EH (cell line): ENCODE measurements around the gene FAM131A.

Experiments used
- DNase-seq: peaks from one replicate; pipeline ENCODE4 v3.0.0-alpha.2; 2015; ENCODE audit warnings: low read depth

The FAM131A gene

DNA sequence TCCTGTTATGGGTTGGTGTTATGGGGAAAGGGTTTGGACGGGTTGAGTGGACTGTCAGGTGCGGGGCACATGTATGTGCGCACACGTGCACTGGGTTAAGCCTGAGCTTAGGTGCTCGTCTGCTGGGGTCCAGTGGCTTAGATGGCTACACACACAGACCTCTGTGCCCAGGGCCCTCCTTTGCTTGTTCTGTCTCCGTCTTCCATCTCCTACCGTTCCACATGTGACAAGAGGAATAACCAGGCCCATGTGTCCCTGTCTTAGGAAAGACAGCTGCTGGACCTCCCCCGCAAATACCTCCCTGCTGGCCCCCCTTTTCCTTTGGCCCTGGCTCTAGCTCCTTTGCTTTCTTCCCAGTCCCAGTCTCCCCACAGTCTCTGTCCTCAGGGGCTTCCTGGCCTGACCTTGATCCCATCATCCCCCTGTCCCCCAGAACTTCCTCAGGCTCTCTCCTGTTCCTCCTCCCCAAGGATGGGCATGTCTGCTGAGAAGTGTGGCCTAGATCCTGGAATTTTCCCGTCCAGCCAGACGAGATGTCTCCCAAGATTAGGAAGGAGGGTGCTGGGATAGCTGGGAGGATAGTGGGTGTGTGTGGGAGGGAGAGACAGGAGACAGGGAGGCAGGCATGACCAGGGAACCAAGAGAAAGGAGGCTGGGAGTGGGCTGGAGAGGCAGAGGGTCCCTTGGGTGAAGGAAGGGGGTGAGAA is 41.4 kb downstream of the FAM131A start:
- DNase-seq, result peak; percentile 62

DNA sequence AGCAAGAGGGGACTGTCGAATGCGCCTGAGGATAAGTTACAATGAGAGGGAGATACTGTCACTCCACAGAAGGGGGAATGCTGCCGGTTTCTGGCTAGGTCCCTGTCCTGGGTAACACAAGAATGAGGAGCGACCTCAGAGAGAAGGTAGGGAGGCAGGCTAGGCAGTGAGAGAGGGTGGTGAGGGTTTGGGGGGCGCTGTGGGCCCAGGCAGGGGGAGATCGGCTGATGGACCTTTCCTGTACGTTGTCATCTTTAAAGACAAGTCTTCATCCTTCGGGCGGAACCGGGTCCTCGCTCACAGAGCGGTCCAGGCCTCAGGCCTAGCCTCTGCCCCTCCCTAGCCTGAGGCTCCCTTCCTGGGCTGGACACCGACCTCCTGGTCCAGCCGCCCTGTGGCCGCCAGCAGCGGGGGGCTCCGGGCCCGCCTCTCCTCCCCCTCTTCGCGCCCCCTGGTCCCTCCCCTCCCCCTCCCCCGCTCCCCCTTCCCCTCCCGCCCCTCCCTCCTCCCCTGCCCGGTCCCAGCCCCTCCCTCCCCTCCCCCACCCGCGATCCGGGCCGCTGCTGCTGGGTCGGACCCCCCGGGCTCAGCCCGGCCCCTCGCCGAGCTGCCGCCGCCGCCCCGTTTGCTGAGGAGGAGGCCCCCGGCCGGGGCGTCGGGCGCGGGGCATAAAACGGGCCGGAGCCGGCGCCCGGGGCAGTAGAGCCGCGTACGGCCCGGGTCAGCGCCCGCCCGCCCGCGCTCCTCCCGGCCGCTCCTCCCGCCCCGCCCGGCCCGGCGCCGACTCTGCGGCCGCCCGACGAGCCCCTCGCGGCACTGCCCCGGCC is 42.2 kb downstream of the FAM131A start, which contains the start of gene CHRD:
Gene CHRD (plus strand): TSS at position 697 of the 827 bp plus-strand sequence. CDS start 265 bp downstream, outside the sequence.
- no peak for DNase-seq

DNA sequence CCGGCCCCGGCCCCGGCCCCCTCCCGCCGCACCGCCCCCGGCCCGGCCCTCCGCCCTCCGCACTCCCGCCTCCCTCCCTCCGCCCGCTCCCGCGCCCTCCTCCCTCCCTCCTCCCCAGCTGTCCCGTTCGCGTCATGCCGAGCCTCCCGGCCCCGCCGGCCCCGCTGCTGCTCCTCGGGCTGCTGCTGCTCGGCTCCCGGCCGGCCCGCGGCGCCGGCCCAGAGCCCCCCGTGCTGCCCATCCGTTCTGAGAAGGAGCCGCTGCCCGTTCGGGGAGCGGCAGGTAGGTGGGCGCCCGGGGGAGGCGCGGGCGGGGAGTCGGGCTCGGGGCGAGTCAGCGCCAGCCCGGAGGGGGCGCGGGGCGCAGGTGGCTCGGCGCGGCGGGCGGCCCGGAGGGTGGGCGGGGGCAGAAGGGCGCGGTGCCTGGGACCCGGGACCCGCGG is 42.8 kb downstream of the FAM131A start:
- peak; percentile 61 for DNase-seq

DNA sequence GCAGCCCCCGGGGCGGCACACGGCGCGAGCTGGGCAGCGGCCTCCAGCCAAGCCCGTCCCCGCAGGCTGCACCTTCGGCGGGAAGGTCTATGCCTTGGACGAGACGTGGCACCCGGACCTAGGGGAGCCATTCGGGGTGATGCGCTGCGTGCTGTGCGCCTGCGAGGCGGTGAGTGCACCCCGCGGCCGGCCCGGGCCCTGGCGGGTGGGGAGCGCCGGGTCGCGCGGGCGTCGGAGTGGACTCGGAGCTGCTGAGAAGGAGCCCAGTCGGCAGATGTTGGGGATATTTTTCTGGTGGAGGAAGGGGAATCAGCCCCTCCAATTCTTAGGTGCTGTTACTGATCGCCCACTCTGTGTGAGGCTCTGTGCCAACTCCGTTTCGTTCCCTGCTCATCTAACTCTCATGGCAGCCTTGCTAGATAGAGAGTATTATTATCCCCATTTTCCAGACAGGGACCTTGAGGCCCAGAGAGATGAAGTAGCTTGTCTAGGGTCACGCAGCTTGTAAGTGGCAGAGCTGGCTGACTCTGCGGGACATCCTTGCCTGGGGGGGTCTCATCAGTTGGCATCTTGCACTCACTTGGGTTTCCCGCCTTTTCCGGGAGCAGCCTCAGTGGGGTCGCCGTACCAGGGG is 43.3 kb downstream of the FAM131A start:
- no peak for DNase-seq

DNA sequence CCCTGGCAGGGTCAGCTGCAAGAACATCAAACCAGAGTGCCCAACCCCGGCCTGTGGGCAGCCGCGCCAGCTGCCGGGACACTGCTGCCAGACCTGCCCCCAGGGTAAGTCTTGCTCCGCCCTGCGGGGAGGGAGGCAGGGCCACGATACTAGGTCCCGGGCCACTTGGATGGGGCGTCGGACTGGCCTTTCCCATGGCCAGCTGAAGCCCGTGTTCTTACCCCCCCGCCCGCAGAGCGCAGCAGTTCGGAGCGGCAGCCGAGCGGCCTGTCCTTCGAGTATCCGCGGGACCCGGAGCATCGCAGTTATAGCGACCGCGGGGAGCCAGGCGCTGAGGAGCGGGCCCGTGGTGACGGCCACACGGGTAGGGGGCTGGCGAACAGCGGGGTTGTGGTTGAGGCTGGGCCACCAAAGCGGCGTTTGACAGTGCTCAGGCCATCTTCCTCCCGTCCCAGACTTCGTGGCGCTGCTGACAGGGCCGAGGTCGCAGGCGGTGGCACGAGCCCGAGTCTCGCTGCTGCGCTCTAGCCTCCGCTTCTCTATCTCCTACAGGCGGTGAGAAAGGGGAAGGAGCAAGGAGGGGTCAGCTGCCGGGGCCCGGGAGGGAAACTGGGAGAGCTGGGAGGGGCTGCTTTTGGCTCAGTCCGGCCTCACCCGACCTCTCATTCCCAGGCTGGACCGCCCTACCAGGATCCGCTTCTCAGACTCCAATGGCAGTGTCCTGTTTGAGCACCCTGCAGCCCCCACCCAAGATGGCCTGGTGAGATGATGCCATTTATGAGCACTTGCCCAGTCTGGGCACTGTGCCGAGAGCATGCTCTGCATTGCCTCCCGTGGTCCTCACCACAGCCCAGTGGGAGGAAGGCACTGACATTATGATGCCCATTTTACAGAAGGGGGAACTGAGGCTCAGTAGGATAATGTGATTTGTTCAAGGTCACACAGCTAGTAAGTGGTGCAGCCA is 44.1 kb downstream of the FAM131A start:
- DNase-seq, result no peak

DNA sequence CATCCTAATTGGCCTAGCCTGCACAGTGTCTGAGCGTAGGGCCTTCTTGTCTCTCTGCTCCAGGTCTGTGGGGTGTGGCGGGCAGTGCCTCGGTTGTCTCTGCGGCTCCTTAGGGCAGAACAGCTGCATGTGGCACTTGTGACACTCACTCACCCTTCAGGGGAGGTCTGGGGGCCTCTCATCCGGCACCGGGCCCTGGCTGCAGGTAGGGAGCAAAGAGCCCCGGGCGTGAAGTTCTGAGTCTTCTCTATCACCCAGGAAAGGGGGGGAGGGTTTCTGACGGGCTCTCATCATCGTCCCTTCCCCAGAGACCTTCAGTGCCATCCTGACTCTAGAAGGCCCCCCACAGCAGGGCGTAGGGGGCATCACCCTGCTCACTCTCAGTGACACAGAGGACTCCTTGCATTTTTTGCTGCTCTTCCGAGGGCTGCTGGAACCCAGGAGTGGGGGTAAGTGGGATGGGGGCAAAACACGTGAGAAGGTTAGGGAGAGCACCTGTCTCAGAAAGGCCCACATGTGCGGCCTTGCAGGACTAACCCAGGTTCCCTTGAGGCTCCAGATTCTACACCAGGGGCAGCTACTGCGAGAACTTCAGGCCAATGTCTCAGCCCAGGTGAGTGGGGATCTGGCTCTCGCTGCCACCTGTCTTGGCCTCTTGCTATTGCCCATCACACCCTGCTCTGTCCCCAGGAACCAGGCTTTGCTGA is 45.1 kb downstream of the FAM131A start:
- no peak for DNase-seq

DNA sequence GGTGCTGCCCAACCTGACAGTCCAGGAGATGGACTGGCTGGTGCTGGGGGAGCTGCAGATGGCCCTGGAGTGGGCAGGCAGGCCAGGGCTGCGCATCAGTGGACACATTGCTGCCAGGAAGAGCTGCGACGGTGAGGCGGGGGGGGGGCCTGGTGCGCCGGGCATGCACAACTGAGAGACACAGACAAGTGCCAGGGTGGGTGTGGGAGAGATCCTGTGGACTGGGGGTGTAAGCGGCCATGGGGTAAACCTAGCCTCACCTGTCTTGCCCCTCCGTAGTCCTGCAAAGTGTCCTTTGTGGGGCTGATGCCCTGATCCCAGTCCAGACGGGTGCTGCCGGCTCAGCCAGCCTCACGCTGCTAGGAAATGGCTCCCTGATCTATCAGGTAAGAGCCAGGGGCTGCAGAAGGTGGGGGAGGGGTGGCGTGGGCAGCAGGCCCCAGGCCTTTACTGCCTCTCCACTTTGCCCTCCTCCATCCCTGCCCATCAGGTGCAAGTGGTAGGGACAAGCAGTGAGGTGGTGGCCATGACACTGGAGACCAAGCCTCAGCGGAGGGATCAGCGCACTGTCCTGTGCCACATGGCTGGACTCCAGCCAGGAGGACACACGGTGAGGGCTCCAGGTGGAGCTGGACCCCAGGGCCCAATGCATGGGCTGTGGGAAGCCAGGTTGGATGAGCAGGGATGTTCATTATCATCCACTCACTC is 45.8 kb downstream of the FAM131A start:
- no peak for DNase-seq

DNA sequence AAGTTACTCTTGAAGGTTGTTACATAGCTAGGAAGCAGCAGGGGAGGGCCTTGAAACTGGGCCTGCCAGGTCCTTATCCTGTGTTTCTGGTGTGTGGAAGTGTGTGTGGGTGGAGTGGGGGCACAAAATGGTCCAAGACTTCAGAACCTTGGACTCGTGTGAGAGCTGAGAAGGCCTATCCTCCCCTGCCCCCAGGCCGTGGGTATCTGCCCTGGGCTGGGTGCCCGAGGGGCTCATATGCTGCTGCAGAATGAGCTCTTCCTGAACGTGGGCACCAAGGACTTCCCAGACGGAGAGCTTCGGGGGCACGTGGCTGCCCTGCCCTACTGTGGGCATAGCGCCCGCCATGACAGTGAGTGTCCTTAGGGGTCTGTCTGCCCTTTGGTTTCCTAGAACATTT is 46.9 kb downstream of the FAM131A start:
- no peak for DNase-seq

DNA sequence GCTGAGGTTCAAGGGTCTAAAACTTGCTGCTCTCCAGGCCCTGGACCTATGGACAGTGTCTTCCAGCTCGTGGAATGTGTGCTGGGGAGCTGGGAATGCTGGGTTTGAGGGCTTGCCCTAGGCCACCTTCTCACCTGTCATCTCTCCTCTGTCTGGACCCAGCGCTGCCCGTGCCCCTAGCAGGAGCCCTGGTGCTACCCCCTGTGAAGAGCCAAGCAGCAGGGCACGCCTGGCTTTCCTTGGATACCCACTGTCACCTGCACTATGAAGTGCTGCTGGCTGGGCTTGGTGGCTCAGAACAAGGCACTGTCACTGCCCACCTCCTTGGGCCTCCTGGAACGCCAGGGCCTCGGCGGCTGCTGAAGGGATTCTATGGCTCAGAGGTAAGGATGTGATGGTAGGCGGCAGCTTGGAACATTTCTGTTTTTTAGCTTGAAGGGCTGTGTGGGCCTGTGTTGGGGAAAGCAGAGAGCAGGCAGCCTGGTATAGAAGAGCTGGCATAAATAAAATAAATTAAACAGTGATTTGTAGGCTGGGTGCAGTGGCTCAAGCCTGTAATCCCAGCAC is 47.5 kb downstream of the FAM131A start:
- DNase-seq, result no peak

DNA sequence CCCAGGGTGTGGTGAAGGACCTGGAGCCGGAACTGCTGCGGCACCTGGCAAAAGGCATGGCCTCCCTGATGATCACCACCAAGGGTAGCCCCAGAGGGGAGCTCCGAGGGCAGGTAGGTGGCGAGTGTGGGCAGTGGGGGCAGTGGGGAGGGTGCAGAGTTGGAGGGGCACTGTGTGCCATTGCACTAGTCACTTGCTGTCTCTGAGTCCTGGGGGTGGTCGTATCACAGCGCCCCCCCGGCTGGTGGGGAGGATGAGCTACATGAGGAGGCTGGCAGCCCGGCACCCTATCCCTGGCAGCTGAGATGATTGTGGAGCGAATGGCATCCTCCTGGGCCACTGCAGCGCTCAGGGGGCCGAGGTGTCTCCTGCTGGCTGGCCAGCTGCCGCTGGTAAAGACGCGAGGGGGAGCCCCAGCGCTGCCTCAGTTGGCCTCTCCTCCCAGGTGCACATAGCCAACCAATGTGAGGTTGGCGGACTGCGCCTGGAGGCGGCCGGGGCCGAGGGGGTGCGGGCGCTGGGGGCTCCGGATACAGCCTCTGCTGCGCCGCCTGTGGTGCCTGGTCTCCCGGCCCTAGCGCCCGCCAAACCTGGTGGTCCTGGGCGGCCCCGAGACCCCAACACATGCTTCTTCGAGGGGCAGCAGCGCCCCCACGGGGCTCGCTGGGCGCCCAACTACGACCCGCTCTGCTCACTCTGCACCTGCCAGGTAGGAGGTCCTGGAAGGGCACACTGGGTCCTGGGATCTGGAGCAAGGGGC is 48.8 kb downstream of the FAM131A start:
- no peak for DNase-seq

DNA sequence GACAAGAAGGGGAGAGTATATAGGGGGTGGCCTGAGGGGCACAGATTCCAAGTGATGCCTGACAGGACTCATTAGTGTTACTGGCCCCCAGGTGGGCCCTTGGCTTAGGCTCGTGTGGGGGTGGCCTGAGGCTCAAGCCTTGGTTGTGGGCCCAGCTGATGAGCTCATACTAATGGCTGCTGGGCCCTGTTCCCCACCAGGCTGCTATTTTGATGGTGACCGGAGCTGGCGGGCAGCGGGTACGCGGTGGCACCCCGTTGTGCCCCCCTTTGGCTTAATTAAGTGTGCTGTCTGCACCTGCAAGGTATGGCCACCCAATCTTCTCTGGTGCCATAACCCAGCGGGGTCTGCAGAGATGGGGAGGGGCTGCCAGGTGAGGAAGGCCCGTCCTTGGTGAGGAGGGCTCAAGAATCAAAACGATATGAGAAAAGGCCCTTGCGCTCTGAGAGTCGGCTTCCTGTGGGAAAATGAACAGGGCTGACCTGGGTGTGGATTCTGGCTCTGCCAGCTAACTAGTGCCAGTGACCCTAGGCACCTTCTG is 49.8 kb downstream of the FAM131A start:
- no peak for DNase-seq

DNA sequence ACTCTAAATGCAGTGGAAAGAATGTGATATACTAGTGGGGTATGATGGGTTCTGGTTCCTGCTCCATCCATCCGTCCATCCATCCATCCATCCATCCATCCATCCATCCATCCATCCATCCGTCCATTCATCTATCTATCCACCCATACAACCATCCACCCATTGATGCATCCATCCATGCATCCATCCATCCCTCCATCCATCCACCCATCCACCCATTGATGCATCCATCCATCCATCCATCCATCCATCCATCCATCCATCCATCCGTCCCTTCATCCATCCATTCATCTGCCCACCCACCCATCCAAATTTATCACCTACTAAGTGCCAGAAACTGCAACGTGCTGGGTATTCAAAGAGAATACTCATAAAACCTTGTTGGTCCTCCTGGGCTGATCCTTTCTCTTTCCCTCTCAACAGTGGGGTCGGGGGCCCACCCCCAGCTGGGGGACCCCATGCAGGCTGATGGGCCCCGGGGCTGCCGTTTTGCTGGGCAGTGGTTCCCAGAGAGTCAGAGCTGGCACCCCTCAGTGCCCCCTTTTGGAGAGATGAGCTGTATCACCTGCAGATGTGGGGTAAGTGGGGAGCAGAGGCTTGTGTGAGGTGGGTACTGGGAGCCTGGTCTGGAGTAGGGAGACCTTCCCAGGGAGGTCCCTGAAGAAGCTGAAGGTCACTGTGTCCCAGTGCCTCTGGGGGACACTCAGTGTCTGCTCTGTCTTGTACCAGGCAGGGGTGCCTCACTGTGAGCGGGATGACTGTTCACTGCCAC is 51.0 kb downstream of the FAM131A start:
- DNase-seq, result no peak

DNA sequence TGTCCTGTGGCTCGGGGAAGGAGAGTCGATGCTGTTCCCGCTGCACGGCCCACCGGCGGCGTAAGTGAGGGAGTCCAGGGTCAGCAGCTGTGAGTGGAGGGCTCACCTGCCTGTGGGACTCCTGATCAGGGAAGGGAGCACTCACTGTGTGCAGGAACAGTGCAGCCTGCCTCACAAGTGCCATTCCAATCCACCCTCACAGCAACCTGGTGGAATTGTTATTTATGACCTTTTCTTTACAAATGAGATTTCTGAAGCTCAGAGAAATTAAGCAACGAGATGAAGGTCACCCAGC is 51.5 kb downstream of the FAM131A start:
- DNase-seq, result no peak

DNA sequence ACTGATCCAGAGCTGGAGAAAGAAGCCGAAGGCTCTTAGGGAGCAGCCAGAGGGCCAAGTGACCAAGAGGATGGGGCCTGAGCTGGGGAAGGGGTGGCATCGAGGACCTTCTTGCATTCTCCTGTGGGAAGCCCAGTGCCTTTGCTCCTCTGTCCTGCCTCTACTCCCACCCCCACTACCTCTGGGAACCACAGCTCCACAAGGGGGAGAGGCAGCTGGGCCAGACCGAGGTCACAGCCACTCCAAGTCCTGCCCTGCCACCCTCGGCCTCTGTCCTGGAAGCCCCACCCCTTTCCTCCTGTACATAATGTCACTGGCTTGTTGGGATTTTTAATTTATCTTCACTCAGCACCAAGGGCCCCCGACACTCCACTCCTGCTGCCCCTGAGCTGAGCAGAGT is 52.0 kb downstream of the FAM131A start:
- no peak for DNase-seq

DNA sequence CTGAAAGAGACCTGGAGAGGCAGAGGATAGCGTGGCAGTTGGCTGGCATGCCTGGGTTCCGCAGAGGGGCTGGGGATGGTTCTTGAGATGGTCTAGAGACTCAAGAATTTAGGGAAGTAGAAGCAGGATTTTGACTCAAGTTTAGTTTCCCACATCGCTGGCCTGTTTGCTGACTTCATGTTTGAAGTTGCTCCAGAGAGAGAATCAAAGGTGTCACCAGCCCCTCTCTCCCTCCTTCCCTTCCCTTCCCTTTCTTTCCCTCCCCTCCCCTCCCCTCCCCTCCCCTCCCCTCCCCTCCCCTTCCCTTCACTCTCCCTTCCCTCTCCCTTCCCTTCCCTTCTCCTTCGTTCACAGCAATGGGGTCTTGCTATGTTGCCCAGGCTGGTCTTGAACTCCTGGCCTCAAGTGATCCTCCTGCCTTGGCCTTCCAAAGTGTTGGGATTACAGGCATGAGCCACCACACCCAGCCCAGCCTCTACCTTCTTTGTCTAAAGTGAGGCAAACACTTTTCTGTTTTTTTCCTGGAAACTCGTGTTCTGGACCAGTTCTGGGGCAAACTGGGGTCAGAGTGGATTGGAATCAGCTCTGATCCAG is 52.6 kb downstream of the FAM131A start:
- DNase-seq, result no peak

DNA sequence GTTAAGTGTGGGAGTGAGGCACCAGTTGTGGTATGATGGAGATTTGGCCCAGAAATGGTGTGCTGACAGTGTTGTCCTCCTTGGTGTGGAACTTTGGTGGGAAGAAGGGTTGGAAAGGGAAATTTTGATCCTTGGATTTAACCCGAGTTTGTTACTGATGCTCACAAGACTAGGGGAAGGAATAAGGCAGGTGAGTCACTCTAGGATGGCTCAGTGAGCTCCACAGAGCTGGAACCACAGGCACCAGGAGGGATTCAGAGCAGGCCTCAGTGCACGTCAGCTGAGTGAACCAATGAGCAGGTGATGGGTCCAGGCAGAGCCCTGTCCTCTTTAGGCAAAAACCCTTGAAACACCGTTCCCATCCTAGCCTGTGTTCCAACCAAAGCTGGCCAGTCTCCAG is 53.9 kb downstream of the FAM131A start:
- no peak for DNase-seq

DNA sequence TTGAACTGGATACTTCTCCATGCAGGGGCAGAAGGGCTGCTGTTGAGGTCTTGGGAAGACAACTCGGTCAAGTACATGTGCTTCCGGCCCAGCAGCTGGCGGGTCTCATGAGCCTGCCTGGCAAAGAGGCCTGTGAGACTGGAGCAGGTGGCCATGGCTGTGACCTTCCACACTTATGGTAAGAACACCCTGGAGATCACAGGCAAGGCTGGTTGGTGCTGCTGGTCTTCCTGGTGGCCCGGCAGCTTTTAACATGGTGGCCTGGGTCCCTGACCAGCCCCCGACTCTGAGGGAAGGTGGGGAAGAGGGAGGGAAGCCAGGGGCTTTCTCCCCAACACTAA is 57.9 kb downstream of the FAM131A start:
- no peak for DNase-seq
